RWPE2 (cell line): ENCODE data around the gene ARHGEF4.

Experiments
- ATAC-seq: fragments of 200-7000 bp; cut with Tn5 transposase; 3 replicates; pipeline ENCODE4 v1.9.1; 2021; ENCODE audit warnings: low read depth
- DNase-seq: peaks from one replicate; pipeline ENCODE4 v3.0.0-alpha.2; 2020; ENCODE audit warnings: low spot score
- H3K27ac ChIP-seq: fragments of 450-650 bp; 2 replicates; pipeline ENCODE4 v1.5.1; 2017; ENCODE audit warnings: mild to moderate bottlenecking; ENCODE audit not compliant: poor library complexity, severe bottlenecking
- H3K27me3 ChIP-seq: fragments of 250-450 bp; sonication (Bioruptor Pico); 2 replicates; pipeline ENCODE4 v1.5.1; 2021; ENCODE audit warnings: mild to moderate bottlenecking, moderate library complexity; ENCODE audit not compliant: insufficient read depth, poor library complexity, severe bottlenecking
- H3K36me3 ChIP-seq: fragments of 250-450 bp; sonication (Bioruptor Pico); 2 replicates; pipeline ENCODE4 v1.5.1; 2020; ENCODE audit warnings: low read depth, mild to moderate bottlenecking, moderate library complexity
- H3K4me1 ChIP-seq: fragments of 250-450 bp; sonication (Bioruptor Pico); 2 replicates; pipeline ENCODE4 v1.5.1; 2021; ENCODE audit warnings: mild to moderate bottlenecking, moderate library complexity; ENCODE audit not compliant: insufficient read depth, poor library complexity, severe bottlenecking
- H3K4me3 ChIP-seq: fragments of 250-450 bp; sonication (Bioruptor Pico); 2 replicates; pipeline ENCODE4 v1.5.1; 2021; ENCODE audit warnings: mild to moderate bottlenecking, moderate library complexity; ENCODE audit not compliant: severe bottlenecking
- H3K9me3 ChIP-seq: fragments of 250-450 bp; sonication (Bioruptor Pico); 2 replicates; pipeline ENCODE4 v1.5.1; 2021; ENCODE audit warnings: mild to moderate bottlenecking, moderate library complexity; ENCODE audit not compliant: severe bottlenecking
- TF ChIP-seq, protein P1 (sequence below): fragments of 450-650 bp; IDR thresholded peaks from one replicate; pipeline ENCODE4 v1.5.1; 2017; ENCODE audit warnings: mild to moderate bottlenecking, moderate library complexity; ENCODE audit not compliant: poor library complexity, severe bottlenecking

The ARHGEF4 gene

DNA sequence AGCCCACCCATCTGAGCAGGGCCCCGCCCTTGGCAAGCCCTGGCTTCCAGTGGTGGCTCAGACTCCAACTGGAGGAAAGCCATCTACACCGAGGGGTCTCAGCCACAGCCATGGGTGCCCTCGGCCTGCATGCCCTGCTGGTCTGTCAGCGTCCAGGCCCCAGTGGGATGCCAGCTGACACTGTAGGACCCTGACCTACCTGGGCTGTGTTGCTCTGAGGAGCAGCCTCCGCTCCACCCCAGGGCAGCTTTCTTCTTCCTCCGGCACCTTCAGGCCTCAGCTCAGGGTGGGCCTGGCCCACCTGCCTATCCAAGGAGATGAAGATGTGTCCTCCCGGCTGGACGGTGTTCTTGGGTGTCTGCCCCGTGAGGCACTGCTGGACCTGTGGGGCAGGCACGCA lies 13.9 kb upstream of the ARHGEF4 start:
- ATAC-seq (no peak), DNase-seq (no peak)
- Histone ChIP-seq H3K27ac (no peak overlapping the region), H3K36me3 (no peaks in the 10 kb centered on the region), H3K4me3 (no peak overlapping the region), H3K9me3 (no peaks in the 10 kb centered on the region), H3K4me1 (peaks cover 32% of the 10 kb centered on the region), H3K27me3 (no peaks in the 10 kb centered on the region)
- TF ChIP-seq, protein P1, sequence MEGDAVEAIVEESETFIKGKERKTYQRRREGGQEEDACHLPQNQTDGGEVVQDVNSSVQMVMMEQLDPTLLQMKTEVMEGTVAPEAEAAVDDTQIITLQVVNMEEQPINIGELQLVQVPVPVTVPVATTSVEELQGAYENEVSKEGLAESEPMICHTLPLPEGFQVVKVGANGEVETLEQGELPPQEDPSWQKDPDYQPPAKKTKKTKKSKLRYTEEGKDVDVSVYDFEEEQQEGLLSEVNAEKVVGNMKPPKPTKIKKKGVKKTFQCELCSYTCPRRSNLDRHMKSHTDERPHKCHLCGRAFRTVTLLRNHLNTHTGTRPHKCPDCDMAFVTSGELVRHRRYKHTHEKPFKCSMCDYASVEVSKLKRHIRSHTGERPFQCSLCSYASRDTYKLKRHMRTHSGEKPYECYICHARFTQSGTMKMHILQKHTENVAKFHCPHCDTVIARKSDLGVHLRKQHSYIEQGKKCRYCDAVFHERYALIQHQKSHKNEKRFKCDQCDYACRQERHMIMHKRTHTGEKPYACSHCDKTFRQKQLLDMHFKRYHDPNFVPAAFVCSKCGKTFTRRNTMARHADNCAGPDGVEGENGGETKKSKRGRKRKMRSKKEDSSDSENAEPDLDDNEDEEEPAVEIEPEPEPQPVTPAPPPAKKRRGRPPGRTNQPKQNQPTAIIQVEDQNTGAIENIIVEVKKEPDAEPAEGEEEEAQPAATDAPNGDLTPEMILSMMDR, result no peak

- Histone ChIP-seq H3K27me3 (no peaks in the 10 kb centered on the region), H3K27ac (peak overlapping the region; percentile 45), H3K9me3 (no peaks in the 10 kb centered on the region), H3K36me3 (no peaks in the 10 kb centered on the region), H3K4me3 (no peak overlapping the region), H3K4me1 (peaks cover 37% of the 10 kb centered on the region)
- no peak for ATAC-seq
- no peak for DNase-seq
- TF ChIP-seq, protein P1, result no peak
These were observed 13.4 kb upstream of the ARHGEF4 start for GRCh38 chr2:130823171-130823885.

GRCh38 chr2:130823886-130824491 lies 12.7 kb upstream of the ARHGEF4 start:
- Histone ChIP-seq H3K4me3 (no peak overlapping the region), H3K27ac (peak overlapping the region; percentile 45), H3K9me3 (no peaks in the 10 kb centered on the region), H3K4me1 (peaks cover 44% of the 10 kb centered on the region), H3K27me3 (no peaks in the 10 kb centered on the region), H3K36me3 (no peaks in the 10 kb centered on the region)
- ATAC-seq, result no peak
- TF ChIP-seq, protein P1, result no peak
- DNase-seq, result no peak

GRCh38 chr2:130824492-130825061 lies 12.1 kb upstream of the ARHGEF4 start:
- no peaks in the 10 kb centered on the region for H3K27me3 ChIP-seq
- no peak overlapping the region for H3K4me3 ChIP-seq
- no peaks in the 10 kb centered on the region for H3K36me3 ChIP-seq
- no peaks in the 10 kb centered on the region for H3K9me3 ChIP-seq
- TF ChIP-seq, protein P1, result no peak
- DNase-seq (peak; percentile 87), ATAC-seq (peak; percentile 47)
- H3K4me1 ChIP-seq, result peaks cover 50% of the 10 kb centered on the region
- peak overlapping the region; percentile 45 for H3K27ac ChIP-seq
